ENCODE data around the gene GRAMD1A. TPM values are rescaled to one million over a fixed set of nuclear protein-coding genes. Genes with fewer than 3 reads are reported as not detected.
A peak's percentile ranks its signal among the peaks of the same experiment; 100 is the strongest.

GRAMD1A gene
- total and polyA plus RNA-seq, 2 of the 8 experiments (the other 6 are each of a cell fraction or from before 2014, with no cell fraction given) = 113 to 154 TPM

DNA sequence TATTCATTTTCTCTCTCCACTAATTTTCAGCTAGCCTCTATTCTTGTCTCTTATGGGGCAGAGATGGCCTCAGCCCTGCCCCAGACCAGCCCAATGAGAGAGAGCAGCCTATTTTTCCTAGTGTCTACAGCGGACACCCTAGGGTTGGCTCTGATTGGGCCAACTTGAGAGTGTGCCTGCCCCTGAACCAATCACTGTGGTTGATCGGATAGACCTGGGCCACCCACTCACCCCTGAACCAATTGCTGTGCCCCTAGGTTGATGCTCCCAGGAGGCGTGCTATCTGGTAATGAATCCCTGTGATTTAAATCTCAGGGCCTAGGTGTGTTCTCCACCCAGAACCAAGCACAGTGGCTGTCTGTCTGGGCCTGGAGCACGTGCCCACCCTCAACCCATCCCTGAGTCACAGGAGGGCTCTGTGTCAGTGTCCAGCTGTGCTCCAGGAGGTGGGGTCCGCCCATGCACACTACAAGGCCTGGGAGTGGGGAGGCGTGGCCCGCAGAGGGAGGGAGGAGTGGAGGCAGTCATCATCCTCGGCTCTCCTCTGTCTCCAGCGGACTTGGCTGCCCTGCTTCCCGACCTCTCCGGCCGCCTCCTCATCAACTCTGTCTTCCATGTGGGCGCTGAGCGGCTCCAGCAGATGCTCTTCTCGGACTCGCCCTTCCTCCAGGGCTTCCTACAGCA lies 15.3 kb downstream of the GRAMD1A start:
- Histone ChIP-seq H4K5ac (ENCODE audit: insufficient read length, low read depth, low read length) (no peak overlapping the region), H3K4me2 (ENCODE audit: insufficient read depth in 1 of 2, low read depth in 2 of 2, low read length in 2 of 2) (no peak overlapping the region), H2AK5ac (ENCODE audit: low read depth, low read length) (no peak overlapping the region), H4K20me1 (replicated peaks in 1 of 2; ENCODE audit: control insufficient read depth in 1 of 2, insufficient read depth in 2 of 2, low read length in 2 of 2) (peaks cover 5 to 22% of the 10 kb centered on the region in 2 experiments), H3K23me2 (ENCODE audit: low read depth, low read length) (no peaks in the 10 kb centered on the region), H3K18ac (ENCODE audit: extremely low read depth, low read length) (no peak overlapping the region), H2BK120ac (replicated peaks; ENCODE audit: low read depth, low read length) (no peak overlapping the region), H2BK5ac (ENCODE audit: low read depth, low read length) (no peak overlapping the region), H3K27ac (ENCODE audit: low read depth, low read length) (no peak overlapping the region), H2BK20ac (ENCODE audit: low read length) (no peak overlapping the region), H3K79me2 (ENCODE audit: control insufficient read depth in 1 of 2, insufficient read depth in 2 of 2, low read length in 2 of 2) (no peaks in the 10 kb centered on the region), H3K27me3 (replicated peaks in 1 of 4; ENCODE audit: control insufficient read depth in 3 of 4, extremely low read depth in 1 of 4, insufficient read depth in 3 of 4, low read length in 3 of 4) (no peaks in the 10 kb centered on the region; a peak in 1 of 7 replicates), H2BK15ac (ENCODE audit: low read length) (no peak overlapping the region), H3K9me3 (ENCODE audit: insufficient read depth in 2 of 2, low read depth in 1 of 2, low read length in 1 of 2) (no peaks in the 10 kb centered on the region), H3K4ac (replicated peaks; ENCODE audit: insufficient read length, low read depth, low read length) (no peak overlapping the region), H3K4me3 (ENCODE audit: extremely low read depth in 1 of 4, insufficient read depth in 2 of 4, low read depth in 3 of 4, low read length in 4 of 4) (no peak overlapping the region), H4K91ac (replicated peaks; ENCODE audit: insufficient read length, low read length) (no peak overlapping the region), H2AFZ (ENCODE audit: low read length) (no peak overlapping the region), H3K9ac (replicated peaks in 1 of 4; ENCODE audit: extremely low read depth in 1 of 4, low read depth in 3 of 4, low read length in 3 of 4) (no peak overlapping the region), H3K56ac (replicated peaks; ENCODE audit: insufficient read length, low read depth, low read length) (no peak overlapping the region), H2BK12ac (ENCODE audit: low read depth, low read length) (no peak overlapping the region), H4K8ac (ENCODE audit: extremely low read depth, insufficient read depth, low read length) (0 out of 2 replicates have a peak overlapping the region, but pooled peaks have one; percentile 12), H3K23ac (ENCODE audit: insufficient read length) (no peak overlapping the region), H3K79me1 (ENCODE audit: low read depth, low read length) (no peaks in the 10 kb centered on the region; the same call in 1 of the 2 replicates), H3K36me3 (ENCODE audit: control insufficient read depth in 2 of 4, insufficient read depth in 4 of 4, low read length in 3 of 4) (peaks cover 47 to 81% (median 69%) of the 10 kb centered on the region in 4 experiments), H3K4me1 (replicated peaks in 1 of 4; ENCODE audit: control insufficient read depth in 3 of 4, insufficient read depth in 4 of 4, low read length in 3 of 4) (no peaks in the 10 kb centered on the region), H3K14ac (ENCODE audit: insufficient read length) (no peak overlapping the region)
- WGBS, 2 experiments (ENCODE audit: extremely low coverage in 1 of 2, insufficient coverage in 1 of 2, insufficient read length in 1 of 2, insufficient replicate concordance in 2 of 2, low coverage in 1 of 2, low lambda C conversion rate in 2 of 2, missing lambda C conversion rate in 1 of 2) = 88% methylated on average over 14 of the region's 16 CpGs; no CpG with 5 or more reads in 1 of the 2 experiments
- TF ChIP-seq RXRA (IDR thresholded peaks at IDR 0.05; ENCODE audit: insufficient read depth, low read depth, low read length) (no peak), JUND (IDR thresholded peaks at IDR 0.05; ENCODE audit: low read length) (no peak), SAP30 (IDR thresholded peaks at IDR 0.05; ENCODE audit: insufficient read depth, insufficient replicate concordance, low read length) (no peak), ATF3 (IDR thresholded peaks at IDR 0.05; ENCODE audit: insufficient read depth, low read depth, low read length) (no peak), MAFK (IDR thresholded peaks at IDR 0.05; ENCODE audit: low read depth, low read length) (no peak), CREB1 (IDR thresholded peaks at IDR 0.05) (no peak), CEBPB (IDR thresholded peaks at IDR 0.05; ENCODE audit: low read depth, low read length) (no peak), JUN (IDR thresholded peaks at IDR 0.05; ENCODE audit: low read depth, low read length) (no peak)
- ChIA-PET POLR2A (ENCODE audit: partially characterized antibody) (interaction anchor here (1.2 to 24.8 kb wide), 3 partner anchors 4 to 22 kb away, joined by 3 to 366 read pairs (median 366); partner anchors contain the start of genes GRAMD1A and SCN1B), CTCF (ENCODE audit: partially characterized antibody) (interaction anchor here (1.0 to 12.2 kb wide), 2 partner anchors 41 to 174 kb away, joined by 3 to 174 read pairs; no protein-coding TSS in a partner anchor)
- DNase-seq (ENCODE audit: low read depth in 1 of 2, low spot score in 2 of 2) = no peak
- FAIRE-seq = no peak

Data from H1 (cell line).